GM12801 (cell line): ENCODE measurements around the gene PCSK5.

Source experiments
- CTCF ChIP-seq: IDR thresholded peaks from one replicate; pipeline ENCODE4 v1.5.1; 2011; ENCODE audit warnings: control low read depth; ENCODE audit not compliant: insufficient read length; ENCODE audit errors: extremely low read depth

PCSK5 gene

DNA sequence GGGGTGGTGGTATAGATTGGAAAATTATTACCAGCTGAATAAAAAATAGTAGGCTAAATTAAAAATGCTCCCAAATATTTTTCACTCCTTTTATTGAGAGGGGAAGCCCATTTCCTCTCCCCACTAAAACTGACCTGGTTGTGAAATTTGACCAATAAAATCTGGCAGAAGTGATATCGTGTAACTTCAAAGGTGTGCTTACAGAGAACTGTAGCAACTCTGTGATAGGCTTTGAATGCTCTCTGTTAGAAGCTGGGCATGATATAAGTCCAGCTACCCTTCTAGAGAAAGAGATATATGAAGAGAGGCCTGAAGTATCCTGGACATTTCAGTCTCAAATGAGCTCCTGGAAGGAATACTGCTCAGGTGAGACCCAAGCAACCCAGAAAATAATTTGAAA, 513.9 kb downstream of the PCSK5 start:
- TF ChIP-seq CTCF, result no peak

GRCh38 chr9:76405340-76405739, 514.9 kb downstream of the PCSK5 start:
- no peak for TF ChIP-seq CTCF

DNA sequence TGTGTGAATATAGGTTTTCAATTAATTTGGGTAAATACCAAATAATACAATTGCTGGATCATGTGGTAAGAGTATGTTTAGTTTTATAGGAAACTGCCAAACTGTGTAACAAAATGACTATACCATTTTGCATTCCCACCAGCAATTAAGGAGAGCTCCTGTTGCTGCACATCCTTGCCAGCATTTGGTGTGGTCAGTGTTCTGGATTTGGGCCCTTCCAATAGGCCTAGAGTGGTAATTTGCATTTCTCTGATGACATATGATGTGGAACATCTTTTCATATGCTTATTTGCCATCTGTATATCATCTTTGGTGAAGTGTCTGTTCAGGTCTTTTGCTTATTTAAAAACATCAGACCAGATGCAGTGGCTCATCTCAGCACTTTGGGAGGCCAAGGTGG, 515.4 kb downstream of the PCSK5 start:
- no peak for TF ChIP-seq CTCF
